Neural progenitor cell (in vitro differentiated cells): ENCODE data around the gene PODN.

Experiments
- EZH2 ChIP-seq: fragments of 200-600 bp; sonication (generic); IDR thresholded peaks from 2 replicates; pipeline ENCODE4 v1.6.1; 2017; ENCODE audit warnings: antibody characterized with exemption, mild to moderate bottlenecking, moderate library complexity
- EZH2phosphoT487 ChIP-seq: fragments of 200-600 bp; sonication (generic); IDR thresholded peaks from 2 replicates; pipeline ENCODE4 v1.6.1; 2017; ENCODE audit warnings: antibody characterized with exemption
- TF ChIP-seq, protein P1 (sequence below): fragments of 200-600 bp; sonication (generic); IDR thresholded peaks from 2 replicates; pipeline ENCODE4 v1.5.1; 2017; ENCODE audit warnings: antibody characterized with exemption, mild to moderate bottlenecking

GRCh38 chr1:53104289-53104913 lies 42.4 kb downstream of the PODN start:
- TF ChIP-seq, protein P1, sequence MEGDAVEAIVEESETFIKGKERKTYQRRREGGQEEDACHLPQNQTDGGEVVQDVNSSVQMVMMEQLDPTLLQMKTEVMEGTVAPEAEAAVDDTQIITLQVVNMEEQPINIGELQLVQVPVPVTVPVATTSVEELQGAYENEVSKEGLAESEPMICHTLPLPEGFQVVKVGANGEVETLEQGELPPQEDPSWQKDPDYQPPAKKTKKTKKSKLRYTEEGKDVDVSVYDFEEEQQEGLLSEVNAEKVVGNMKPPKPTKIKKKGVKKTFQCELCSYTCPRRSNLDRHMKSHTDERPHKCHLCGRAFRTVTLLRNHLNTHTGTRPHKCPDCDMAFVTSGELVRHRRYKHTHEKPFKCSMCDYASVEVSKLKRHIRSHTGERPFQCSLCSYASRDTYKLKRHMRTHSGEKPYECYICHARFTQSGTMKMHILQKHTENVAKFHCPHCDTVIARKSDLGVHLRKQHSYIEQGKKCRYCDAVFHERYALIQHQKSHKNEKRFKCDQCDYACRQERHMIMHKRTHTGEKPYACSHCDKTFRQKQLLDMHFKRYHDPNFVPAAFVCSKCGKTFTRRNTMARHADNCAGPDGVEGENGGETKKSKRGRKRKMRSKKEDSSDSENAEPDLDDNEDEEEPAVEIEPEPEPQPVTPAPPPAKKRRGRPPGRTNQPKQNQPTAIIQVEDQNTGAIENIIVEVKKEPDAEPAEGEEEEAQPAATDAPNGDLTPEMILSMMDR: no peak
- no peak for TF ChIP-seq EZH2
- TF ChIP-seq EZH2phosphoT487: no peak
